GM23338 (cell line): ENCODE measurements around the gene METTL22. TPM values are rescaled to one million over a fixed set of nuclear protein-coding genes. Genes with fewer than 3 reads are reported as not detected.

Experiments
- ATAC-seq: fragments of 200-7000 bp; cut with Tn5 transposase; 3 replicates; pipeline ENCODE4 v1.9.1; 2020
- DNase-seq: peaks from one replicate; pipeline ENCODE4 v3.0.0-alpha.2; 2015; ENCODE audit warnings: low spot score
- H2AFZ ChIP-seq: fragments of 200-600 bp; sonication (generic); 2 replicates; pipeline ENCODE4 v1.8.0; 2016; ENCODE audit warnings: antibody characterized with exemption, mild to moderate bottlenecking, moderate library complexity
- H3F3A ChIP-seq: fragments of 200-600 bp; sonication (generic); replicated peaks from 2 replicates; pipeline ENCODE4 v1.8.0; 2017; ENCODE audit warnings: antibody characterized with exemption, mixed run types, low read depth
- H3K27ac ChIP-seq: fragments of 200-600 bp; sonication (generic); 2 replicates; pipeline ENCODE4 v1.6.1; 2016; ENCODE audit warnings: low read depth
- H3K27me3 ChIP-seq: fragments of 200-600 bp; sonication (generic); 2 replicates; pipeline ENCODE4 v1.8.0; 2016; ENCODE audit warnings: mild to moderate bottlenecking, mixed run types, moderate library complexity; ENCODE audit not compliant: insufficient read depth
- H3K36me3 ChIP-seq: fragments of 200-600 bp; sonication (generic); 2 replicates; pipeline ENCODE4 v1.8.0; 2016; ENCODE audit warnings: mild to moderate bottlenecking; ENCODE audit not compliant: insufficient read depth
- H3K4me1 ChIP-seq: fragments of 200-600 bp; sonication (generic); 2 replicates; pipeline ENCODE4 v1.8.0; 2016; ENCODE audit warnings: mild to moderate bottlenecking, moderate library complexity; ENCODE audit not compliant: insufficient read depth
- H3K4me2 ChIP-seq: fragments of 200-600 bp; sonication (generic); 2 replicates; pipeline ENCODE4 v1.7.1; 2017; ENCODE audit warnings: mixed run types
- H3K4me3 ChIP-seq: fragments of 200-600 bp; sonication (generic); 2 replicates; pipeline ENCODE4 v1.6.1; 2016; ENCODE audit warnings: mixed run types
- H3K79me2 ChIP-seq: fragments of 200-600 bp; sonication (generic); replicated peaks from 2 replicates; pipeline ENCODE4 v1.8.0; 2017; ENCODE audit warnings: mild to moderate bottlenecking; ENCODE audit not compliant: insufficient read depth
- H3K9me2 ChIP-seq: fragments of 200-600 bp; sonication (generic); 2 replicates; pipeline ENCODE4 v1.8.0; 2017; ENCODE audit not compliant: insufficient read depth
- H4K20me1 ChIP-seq: fragments of 200-600 bp; sonication (generic); replicated peaks from 2 replicates; pipeline ENCODE4 v1.8.0; 2017; ENCODE audit warnings: mild to moderate bottlenecking; ENCODE audit not compliant: insufficient read depth
- H3K27ac Mint-ChIP-seq: 2 replicates; pipeline ENCODE4 v1.8.0; 2020; ENCODE audit warnings: inconsistent platforms, mild to moderate bottlenecking, moderate library complexity, mixed read lengths
- H3K27me3 Mint-ChIP-seq: 3 replicates; pipeline ENCODE4 v1.8.0; 2022; ENCODE audit warnings: low read depth, mild to moderate bottlenecking, moderate library complexity, mixed read lengths, inconsistent platforms; ENCODE audit not compliant: insufficient read depth, poor library complexity
- H3K36me3 Mint-ChIP-seq: 3 replicates; pipeline ENCODE4 v1.8.0; 2021; ENCODE audit warnings: low read depth, mild to moderate bottlenecking, inconsistent platforms, moderate library complexity, mixed read lengths
- H3K4me1 Mint-ChIP-seq: 3 replicates; pipeline ENCODE4 v1.8.0; 2020; ENCODE audit warnings: mild to moderate bottlenecking, inconsistent platforms, mixed read lengths
- H3K4me3 Mint-ChIP-seq: 3 replicates; pipeline ENCODE4 v1.8.0; 2021; ENCODE audit warnings: moderate library complexity, mild to moderate bottlenecking, inconsistent platforms, mixed read lengths
- H3K9me3 Mint-ChIP-seq: 3 replicates; pipeline ENCODE4 v1.8.0; 2020; ENCODE audit warnings: moderate library complexity, mild to moderate bottlenecking, inconsistent platforms, mixed read lengths
- CREB1 ChIP-seq: fragments of 250-450 bp; sonication (Bioruptor Pico); IDR thresholded peaks from 2 replicates; pipeline ENCODE4 v1.5.0; 2020; ENCODE audit warnings: low read depth, mild to moderate bottlenecking, moderate library complexity
- EZH2 ChIP-seq: fragments of 200-600 bp; sonication (generic); IDR thresholded peaks from one replicate; pipeline ENCODE4 v1.8.0; 2017; ENCODE audit warnings: antibody characterized with exemption, mild to moderate bottlenecking, low read depth; ENCODE audit not compliant: unreplicated experiment
- EZH2phosphoT487 ChIP-seq: fragments of 200-600 bp; sonication (generic); IDR thresholded peaks from one replicate; pipeline ENCODE4 v1.8.1; 2018; ENCODE audit warnings: antibody characterized with exemption; ENCODE audit not compliant: unreplicated experiment
- JUNB ChIP-seq: IDR thresholded peaks from one replicate; pipeline ENCODE4 v1.6.1; 2016; ENCODE audit warnings: antibody characterized with exemption; ENCODE audit not compliant: unreplicated experiment
- NANOG ChIP-seq: IDR thresholded peaks from 2 replicates; pipeline ENCODE4 v1.6.1; 2016; ENCODE audit warnings: antibody characterized with exemption, borderline replicate concordance
- POLR2AphosphoS5 ChIP-seq: IDR thresholded peaks from 2 replicates; pipeline ENCODE4 v1.6.1; 2016; ENCODE audit warnings: antibody characterized with exemption, low read depth
- STAT1 ChIP-seq: IDR thresholded peaks from one replicate; pipeline ENCODE4 v1.6.1; 2016; ENCODE audit warnings: antibody characterized with exemption; ENCODE audit not compliant: unreplicated experiment
- ZNF114 ChIP-seq: fragments of 250-450 bp; sonication (Bioruptor Pico); IDR thresholded peaks from 2 replicates; pipeline ENCODE4 v1.5.0; 2020; ENCODE audit warnings: mild to moderate bottlenecking, moderate library complexity
- ZNF331 ChIP-seq: fragments of 250-450 bp; sonication (Bioruptor Pico); IDR thresholded peaks from 2 replicates; pipeline ENCODE4 v1.5.0; 2020; ENCODE audit warnings: low read depth, mild to moderate bottlenecking, moderate library complexity
- polyA plus RNA-seq: library from polyadenylated mRNA; unstranded; fragments of >200 nt; fragmentation: Nextera tagmentation; extraction: Ambion mirVana; gene quantifications from 2 replicates; pipeline ENCODE4 v1.2.1, GENCODE V29; 2016
- total RNA-seq: library from RNA; depleted of rRNA; stranded (reverse); fragments of >200 nt; shearing (Covaris generic); gene quantifications from 2 replicates; pipeline ENCODE4 v1.2.3, GENCODE V29; 2014
- TF ChIP-seq, protein P1 (sequence below): IDR thresholded peaks from one replicate; pipeline ENCODE4 v1.6.1; 2018; ENCODE audit warnings: antibody characterized with exemption; ENCODE audit not compliant: unreplicated experiment
- TF ChIP-seq, protein P2 (sequence below): IDR thresholded peaks from 2 replicates; pipeline ENCODE4 v1.6.1; 2016; ENCODE audit warnings: antibody characterized with exemption
- TF ChIP-seq, protein P3 (sequence below): fragments of 250-450 bp; sonication (Bioruptor Pico); IDR thresholded peaks from 2 replicates; pipeline ENCODE4 v1.5.0; 2020; ENCODE audit warnings: mild to moderate bottlenecking, moderate library complexity
- TF ChIP-seq, protein P4 (sequence below), 2 experiments: fragments of 200-600 bp in 1 of 2; sonication (generic) in 1 of 2; conservative IDR thresholded peaks; 2 replicates each; pipeline versions ENCODE4 v1.5.1 to v1.6.1; 2016 to 2017; ENCODE audit warnings: antibody characterized with exemption in 2 of 2, low read depth in 2 of 2, mild to moderate bottlenecking in 2 of 2, moderate library complexity in 1 of 2

Gene METTL22
- total and polyA plus RNA-seq, 2 experiments from 2014 or later, result 51.4 to 51.8 TPM

DNA sequence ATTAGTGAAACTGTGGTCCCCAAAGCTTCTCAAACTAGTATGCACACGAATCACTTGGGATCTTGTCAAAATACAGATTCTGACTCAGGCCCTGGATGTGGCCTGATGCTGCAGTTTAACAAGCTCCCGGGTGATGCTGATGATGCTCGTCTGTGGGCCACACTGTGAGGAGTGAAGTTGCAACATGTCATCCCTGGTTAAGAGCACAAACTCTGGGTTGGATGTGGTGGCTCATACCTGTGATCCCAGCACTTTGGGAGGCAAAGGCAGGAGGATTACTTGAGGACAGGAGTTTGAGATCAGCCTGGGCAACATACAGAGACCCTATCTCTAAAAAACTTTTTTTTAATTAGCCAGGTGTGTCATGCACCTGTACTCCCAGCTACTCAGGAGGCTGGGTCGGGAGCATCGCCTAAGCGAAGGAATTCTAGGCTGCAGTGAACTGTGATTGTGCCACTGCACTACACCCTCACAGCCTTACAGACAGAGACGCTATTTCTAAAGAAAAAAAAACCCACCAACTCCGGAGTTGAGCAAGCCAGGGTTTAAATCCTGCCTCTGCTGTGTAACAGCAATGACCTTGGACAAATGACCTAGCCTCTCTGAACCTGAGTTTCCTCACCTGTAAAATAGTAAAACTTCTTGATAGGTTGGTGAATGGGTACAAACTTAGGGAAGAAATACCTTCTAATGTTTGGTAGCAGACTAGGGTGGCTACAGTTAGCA, 28.5 kb downstream of the METTL22 start:
- Histone ChIP-seq H3K79me2 (no peaks in the 10 kb centered on the region), H2AFZ (no peak overlapping the region), H3K27me3 (no peaks in the 10 kb centered on the region), H3K4me1 (0 out of 2 replicates have a peak, but pooled peaks cover 4% of the 10 kb centered on the region), H3K4me3 (no peak overlapping the region), H3K9me2 (no peaks in the 10 kb centered on the region), H3K27ac (no peak overlapping the region), H3F3A (no peaks in the 10 kb centered on the region; the same call in 1 of the 2 replicates), H3K4me2 (no peak overlapping the region), H3K36me3 (peaks cover 17% of the 10 kb centered on the region), H4K20me1 (no peaks in the 10 kb centered on the region; the same call in 1 of the 2 replicates)
- TF ChIP-seq EZH2 (no peak), ZNF331 (CRISPR knock-in tag) (no peak), ZNF114 (CRISPR knock-in tag) (no peak), POLR2AphosphoS5 (no peak), NANOG (no peak), EZH2phosphoT487 (no peak), JUNB (no peak), STAT1 (no peak), CREB1 (CRISPR knock-in tag) (no peak)
- TF ChIP-seq, protein P1, sequence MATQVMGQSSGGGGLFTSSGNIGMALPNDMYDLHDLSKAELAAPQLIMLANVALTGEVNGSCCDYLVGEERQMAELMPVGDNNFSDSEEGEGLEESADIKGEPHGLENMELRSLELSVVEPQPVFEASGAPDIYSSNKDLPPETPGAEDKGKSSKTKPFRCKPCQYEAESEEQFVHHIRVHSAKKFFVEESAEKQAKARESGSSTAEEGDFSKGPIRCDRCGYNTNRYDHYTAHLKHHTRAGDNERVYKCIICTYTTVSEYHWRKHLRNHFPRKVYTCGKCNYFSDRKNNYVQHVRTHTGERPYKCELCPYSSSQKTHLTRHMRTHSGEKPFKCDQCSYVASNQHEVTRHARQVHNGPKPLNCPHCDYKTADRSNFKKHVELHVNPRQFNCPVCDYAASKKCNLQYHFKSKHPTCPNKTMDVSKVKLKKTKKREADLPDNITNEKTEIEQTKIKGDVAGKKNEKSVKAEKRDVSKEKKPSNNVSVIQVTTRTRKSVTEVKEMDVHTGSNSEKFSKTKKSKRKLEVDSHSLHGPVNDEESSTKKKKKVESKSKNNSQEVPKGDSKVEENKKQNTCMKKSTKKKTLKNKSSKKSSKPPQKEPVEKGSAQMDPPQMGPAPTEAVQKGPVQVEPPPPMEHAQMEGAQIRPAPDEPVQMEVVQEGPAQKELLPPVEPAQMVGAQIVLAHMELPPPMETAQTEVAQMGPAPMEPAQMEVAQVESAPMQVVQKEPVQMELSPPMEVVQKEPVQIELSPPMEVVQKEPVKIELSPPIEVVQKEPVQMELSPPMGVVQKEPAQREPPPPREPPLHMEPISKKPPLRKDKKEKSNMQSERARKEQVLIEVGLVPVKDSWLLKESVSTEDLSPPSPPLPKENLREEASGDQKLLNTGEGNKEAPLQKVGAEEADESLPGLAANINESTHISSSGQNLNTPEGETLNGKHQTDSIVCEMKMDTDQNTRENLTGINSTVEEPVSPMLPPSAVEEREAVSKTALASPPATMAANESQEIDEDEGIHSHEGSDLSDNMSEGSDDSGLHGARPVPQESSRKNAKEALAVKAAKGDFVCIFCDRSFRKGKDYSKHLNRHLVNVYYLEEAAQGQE, result no peak
- TF ChIP-seq, protein P2, sequence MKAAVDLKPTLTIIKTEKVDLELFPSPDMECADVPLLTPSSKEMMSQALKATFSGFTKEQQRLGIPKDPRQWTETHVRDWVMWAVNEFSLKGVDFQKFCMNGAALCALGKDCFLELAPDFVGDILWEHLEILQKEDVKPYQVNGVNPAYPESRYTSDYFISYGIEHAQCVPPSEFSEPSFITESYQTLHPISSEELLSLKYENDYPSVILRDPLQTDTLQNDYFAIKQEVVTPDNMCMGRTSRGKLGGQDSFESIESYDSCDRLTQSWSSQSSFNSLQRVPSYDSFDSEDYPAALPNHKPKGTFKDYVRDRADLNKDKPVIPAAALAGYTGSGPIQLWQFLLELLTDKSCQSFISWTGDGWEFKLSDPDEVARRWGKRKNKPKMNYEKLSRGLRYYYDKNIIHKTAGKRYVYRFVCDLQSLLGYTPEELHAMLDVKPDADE, result no peak
- TF ChIP-seq, protein P3, sequence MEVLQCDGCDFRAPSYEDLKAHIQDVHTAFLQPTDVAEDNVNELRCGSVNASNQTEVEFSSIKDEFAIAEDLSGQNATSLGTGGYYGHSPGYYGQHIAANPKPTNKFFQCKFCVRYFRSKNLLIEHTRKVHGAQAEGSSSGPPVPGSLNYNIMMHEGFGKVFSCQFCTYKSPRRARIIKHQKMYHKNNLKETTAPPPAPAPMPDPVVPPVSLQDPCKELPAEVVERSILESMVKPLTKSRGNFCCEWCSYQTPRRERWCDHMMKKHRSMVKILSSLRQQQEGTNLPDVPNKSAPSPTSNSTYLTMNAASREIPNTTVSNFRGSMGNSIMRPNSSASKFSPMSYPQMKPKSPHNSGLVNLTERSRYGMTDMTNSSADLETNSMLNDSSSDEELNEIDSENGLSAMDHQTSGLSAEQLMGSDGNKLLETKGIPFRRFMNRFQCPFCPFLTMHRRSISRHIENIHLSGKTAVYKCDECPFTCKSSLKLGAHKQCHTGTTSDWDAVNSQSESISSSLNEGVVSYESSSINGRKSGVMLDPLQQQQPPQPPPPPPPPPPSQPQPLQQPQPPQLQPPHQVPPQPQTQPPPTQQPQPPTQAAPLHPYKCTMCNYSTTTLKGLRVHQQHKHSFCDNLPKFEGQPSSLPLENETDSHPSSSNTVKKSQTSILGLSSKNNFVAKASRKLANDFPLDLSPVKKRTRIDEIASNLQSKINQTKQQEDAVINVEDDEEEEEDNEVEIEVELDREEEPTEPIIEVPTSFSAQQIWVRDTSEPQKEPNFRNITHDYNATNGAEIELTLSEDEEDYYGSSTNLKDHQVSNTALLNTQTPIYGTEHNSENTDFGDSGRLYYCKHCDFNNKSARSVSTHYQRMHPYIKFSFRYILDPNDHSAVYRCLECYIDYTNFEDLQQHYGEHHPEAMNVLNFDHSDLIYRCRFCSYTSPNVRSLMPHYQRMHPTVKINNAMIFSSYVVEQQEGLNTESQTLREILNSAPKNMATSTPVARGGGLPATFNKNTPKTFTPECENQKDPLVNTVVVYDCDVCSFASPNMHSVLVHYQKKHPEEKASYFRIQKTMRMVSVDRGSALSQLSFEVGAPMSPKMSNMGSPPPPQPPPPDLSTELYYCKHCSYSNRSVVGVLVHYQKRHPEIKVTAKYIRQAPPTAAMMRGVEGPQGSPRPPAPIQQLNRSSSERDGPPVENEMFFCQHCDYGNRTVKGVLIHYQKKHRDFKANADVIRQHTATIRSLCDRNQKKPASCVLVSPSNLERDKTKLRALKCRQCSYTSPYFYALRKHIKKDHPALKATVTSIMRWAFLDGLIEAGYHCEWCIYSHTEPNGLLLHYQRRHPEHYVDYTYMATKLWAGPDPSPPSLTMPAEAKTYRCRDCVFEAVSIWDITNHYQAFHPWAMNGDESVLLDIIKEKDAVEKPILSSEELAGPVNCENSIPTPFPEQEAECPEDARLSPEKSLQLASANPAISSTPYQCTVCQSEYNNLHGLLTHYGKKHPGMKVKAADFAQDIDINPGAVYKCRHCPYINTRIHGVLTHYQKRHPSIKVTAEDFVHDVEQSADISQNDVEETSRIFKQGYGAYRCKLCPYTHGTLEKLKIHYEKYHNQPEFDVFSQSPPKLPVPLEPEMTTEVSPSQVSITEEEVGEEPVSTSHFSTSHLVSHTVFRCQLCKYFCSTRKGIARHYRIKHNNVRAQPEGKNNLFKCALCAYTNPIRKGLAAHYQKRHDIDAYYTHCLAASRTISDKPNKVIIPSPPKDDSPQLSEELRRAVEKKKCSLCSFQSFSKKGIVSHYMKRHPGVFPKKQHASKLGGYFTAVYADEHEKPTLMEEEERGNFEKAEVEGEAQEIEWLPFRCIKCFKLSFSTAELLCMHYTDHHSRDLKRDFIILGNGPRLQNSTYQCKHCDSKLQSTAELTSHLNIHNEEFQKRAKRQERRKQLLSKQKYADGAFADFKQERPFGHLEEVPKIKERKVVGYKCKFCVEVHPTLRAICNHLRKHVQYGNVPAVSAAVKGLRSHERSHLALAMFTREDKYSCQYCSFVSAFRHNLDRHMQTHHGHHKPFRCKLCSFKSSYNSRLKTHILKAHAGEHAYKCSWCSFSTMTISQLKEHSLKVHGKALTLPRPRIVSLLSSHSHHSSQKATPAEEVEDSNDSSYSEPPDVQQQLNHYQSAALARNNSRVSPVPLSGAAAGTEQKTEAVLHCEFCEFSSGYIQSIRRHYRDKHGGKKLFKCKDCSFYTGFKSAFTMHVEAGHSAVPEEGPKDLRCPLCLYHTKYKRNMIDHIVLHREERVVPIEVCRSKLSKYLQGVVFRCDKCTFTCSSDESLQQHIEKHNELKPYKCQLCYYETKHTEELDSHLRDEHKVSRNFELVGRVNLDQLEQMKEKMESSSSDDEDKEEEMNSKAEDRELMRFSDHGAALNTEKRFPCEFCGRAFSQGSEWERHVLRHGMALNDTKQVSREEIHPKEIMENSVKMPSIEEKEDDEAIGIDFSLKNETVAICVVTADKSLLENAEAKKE (CRISPR knock-in tag), result no peak
- TF ChIP-seq, protein P4, sequence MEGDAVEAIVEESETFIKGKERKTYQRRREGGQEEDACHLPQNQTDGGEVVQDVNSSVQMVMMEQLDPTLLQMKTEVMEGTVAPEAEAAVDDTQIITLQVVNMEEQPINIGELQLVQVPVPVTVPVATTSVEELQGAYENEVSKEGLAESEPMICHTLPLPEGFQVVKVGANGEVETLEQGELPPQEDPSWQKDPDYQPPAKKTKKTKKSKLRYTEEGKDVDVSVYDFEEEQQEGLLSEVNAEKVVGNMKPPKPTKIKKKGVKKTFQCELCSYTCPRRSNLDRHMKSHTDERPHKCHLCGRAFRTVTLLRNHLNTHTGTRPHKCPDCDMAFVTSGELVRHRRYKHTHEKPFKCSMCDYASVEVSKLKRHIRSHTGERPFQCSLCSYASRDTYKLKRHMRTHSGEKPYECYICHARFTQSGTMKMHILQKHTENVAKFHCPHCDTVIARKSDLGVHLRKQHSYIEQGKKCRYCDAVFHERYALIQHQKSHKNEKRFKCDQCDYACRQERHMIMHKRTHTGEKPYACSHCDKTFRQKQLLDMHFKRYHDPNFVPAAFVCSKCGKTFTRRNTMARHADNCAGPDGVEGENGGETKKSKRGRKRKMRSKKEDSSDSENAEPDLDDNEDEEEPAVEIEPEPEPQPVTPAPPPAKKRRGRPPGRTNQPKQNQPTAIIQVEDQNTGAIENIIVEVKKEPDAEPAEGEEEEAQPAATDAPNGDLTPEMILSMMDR (conservative IDR thresholded peaks at IDR 0.05; ENCODE audit: low read depth in 2 of 2), result no peak
- DNase-seq, result no peak
- Mint-ChIP-seq H3K4me3 (no peak overlapping the region), H3K9me3 (no peaks in the 10 kb centered on the region), H3K36me3 (peaks cover 41% of the 10 kb centered on the region), H3K27me3 (peaks cover 12% of the 10 kb centered on the region), H3K27ac (no peak overlapping the region), H3K4me1 (peaks cover 6% of the 10 kb centered on the region)
- no peak for ATAC-seq
